ENCODE results near the gene CALML6. TPM values are rescaled to one million over a fixed set of nuclear protein-coding genes. Genes with fewer than 3 reads are reported as not detected.

CALML6 gene
- total RNA-seq, 1 experiment from 2014 or later, result 1.5 TPM

GRCh38 chr1:1943834-1944570 is 28.9 kb downstream of the CALML6 start:
- DNase-seq (ENCODE audit: low read depth, low spot score), result no peak
- no peaks in the 10 kb centered on the region; the same call in 1 of the 2 replicates for H3K4me1 ChIP-seq (ENCODE audit: control insufficient read depth, insufficient read depth, low read length)
- H3K27ac ChIP-seq (ENCODE audit: low read length), result no peak overlapping the region
- H3K36me3 ChIP-seq (ENCODE audit: control insufficient read depth, insufficient read depth, low read length), result no peaks in the 10 kb centered on the region
- H3K4me3 ChIP-seq (ENCODE audit: low read depth in 2 of 2, low read length in 2 of 2), result peak overlapping the region; percentile 25 to 51
- CTCF ChIA-PET, result interaction anchor here (0.6 to 1.4 kb wide), 6 partner anchors 13 to 168 kb away, joined by 3 to 6 read pairs (median 3); no protein-coding TSS in a partner anchor
- H3K27me3 ChIP-seq (ENCODE audit: control insufficient read depth, insufficient read depth, low read length), result no peaks in the 10 kb centered on the region
- peak; percentile 93 for ATAC-seq
- POLR2A ChIA-PET, result no interaction called here
- intact Hi-C loops (cut with micrococcal nuclease; ENCODE audit: unreplicated experiment) (loop anchor here (5.0 kb wide), 1 partner anchor 103 kb away; no protein-coding TSS in a partner anchor), in situ Hi-C loops (cut with HindIII; ENCODE audit: low pct_unique_long_range_greater_than_20kb, low sequenced_read_pairs) (no loop called here)
- no peaks in the 10 kb centered on the region for H3K9me3 ChIP-seq (ENCODE audit: control insufficient read depth, insufficient read depth, low read depth, low read length)
- BruUV-seq (replicated peaks), result no TSS peak
- no peak for TF ChIP-seq POLR2AphosphoS5 (IDR thresholded peaks at IDR 0.05; ENCODE audit: low read depth, low read length)
- peak; percentile 98 for TF ChIP-seq CTCF (IDR thresholded peaks at IDR 0.05)
- TF ChIP-seq, protein P1, sequence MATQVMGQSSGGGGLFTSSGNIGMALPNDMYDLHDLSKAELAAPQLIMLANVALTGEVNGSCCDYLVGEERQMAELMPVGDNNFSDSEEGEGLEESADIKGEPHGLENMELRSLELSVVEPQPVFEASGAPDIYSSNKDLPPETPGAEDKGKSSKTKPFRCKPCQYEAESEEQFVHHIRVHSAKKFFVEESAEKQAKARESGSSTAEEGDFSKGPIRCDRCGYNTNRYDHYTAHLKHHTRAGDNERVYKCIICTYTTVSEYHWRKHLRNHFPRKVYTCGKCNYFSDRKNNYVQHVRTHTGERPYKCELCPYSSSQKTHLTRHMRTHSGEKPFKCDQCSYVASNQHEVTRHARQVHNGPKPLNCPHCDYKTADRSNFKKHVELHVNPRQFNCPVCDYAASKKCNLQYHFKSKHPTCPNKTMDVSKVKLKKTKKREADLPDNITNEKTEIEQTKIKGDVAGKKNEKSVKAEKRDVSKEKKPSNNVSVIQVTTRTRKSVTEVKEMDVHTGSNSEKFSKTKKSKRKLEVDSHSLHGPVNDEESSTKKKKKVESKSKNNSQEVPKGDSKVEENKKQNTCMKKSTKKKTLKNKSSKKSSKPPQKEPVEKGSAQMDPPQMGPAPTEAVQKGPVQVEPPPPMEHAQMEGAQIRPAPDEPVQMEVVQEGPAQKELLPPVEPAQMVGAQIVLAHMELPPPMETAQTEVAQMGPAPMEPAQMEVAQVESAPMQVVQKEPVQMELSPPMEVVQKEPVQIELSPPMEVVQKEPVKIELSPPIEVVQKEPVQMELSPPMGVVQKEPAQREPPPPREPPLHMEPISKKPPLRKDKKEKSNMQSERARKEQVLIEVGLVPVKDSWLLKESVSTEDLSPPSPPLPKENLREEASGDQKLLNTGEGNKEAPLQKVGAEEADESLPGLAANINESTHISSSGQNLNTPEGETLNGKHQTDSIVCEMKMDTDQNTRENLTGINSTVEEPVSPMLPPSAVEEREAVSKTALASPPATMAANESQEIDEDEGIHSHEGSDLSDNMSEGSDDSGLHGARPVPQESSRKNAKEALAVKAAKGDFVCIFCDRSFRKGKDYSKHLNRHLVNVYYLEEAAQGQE (IDR thresholded peaks at IDR 0.05; ENCODE audit: insufficient read depth in 1 of 2, low read depth in 2 of 2, low read length in 1 of 2), result peak in 1 of 2 experiments; percentile 91; a peak in 3 of 4 replicates
- TF ChIP-seq TCF7L2 (IDR thresholded peaks at IDR 0.05; ENCODE audit: low read depth, low read length), result no peak

GRCh38 chr1:1945782-1946393 is 30.8 kb downstream of the CALML6 start:
- ChIA-PET CTCF (no interaction called here), POLR2A (interaction anchor here (0.7 to 1.1 kb wide), 2 partner anchors 99 to 228 kb away, joined by 3 to 12 read pairs; no protein-coding TSS in a partner anchor)
- ATAC-seq (no peak), DNase-seq (ENCODE audit: low read depth, low spot score) (no peak)
- in situ Hi-C loops (cut with HindIII; ENCODE audit: low pct_unique_long_range_greater_than_20kb, low sequenced_read_pairs), result no loop called here
- Histone ChIP-seq H3K27me3 (ENCODE audit: control insufficient read depth, insufficient read depth, low read length) (no peaks in the 10 kb centered on the region), H3K27ac (ENCODE audit: low read length) (no peak overlapping the region), H3K36me3 (ENCODE audit: control insufficient read depth, insufficient read depth, low read length) (no peaks in the 10 kb centered on the region), H3K4me3 (ENCODE audit: low read depth in 2 of 2, low read length in 2 of 2) (no peak overlapping the region), H3K4me1 (ENCODE audit: control insufficient read depth, insufficient read depth, low read length) (no peaks in the 10 kb centered on the region; the same call in 1 of the 2 replicates), H3K9me3 (ENCODE audit: control insufficient read depth, insufficient read depth, low read depth, low read length) (no peaks in the 10 kb centered on the region)
- intact Hi-C loops (cut with micrococcal nuclease; ENCODE audit: unreplicated experiment), result no loop called here
- no TSS peak for BruUV-seq (replicated peaks)
- TF ChIP-seq CTCF (IDR thresholded peaks at IDR 0.05), result no peak
- no peak for TF ChIP-seq TCF7L2 (IDR thresholded peaks at IDR 0.05; ENCODE audit: low read depth, low read length)
- TF ChIP-seq SIN3A (IDR thresholded peaks at IDR 0.05; ENCODE audit: borderline replicate concordance, insufficient read depth, low read depth, low read length), result no peak
- no peak for TF ChIP-seq POLR2AphosphoS5 (IDR thresholded peaks at IDR 0.05; ENCODE audit: low read depth, low read length)
- TF ChIP-seq, protein P1 (IDR thresholded peaks at IDR 0.05; ENCODE audit: insufficient read depth in 1 of 2, low read depth in 2 of 2, low read length in 1 of 2), result no peak
